GM12801 (cell line): ENCODE data around the gene HIVEP2.

Experiments used
- CTCF ChIP-seq: IDR thresholded peaks from one replicate; pipeline ENCODE4 v1.5.1; 2011; ENCODE audit warnings: control low read depth; ENCODE audit not compliant: insufficient read length; ENCODE audit errors: extremely low read depth

HIVEP2 gene

GRCh38 chr6:142950291-142950690 is 5.3 kb upstream of the HIVEP2 start:
- TF ChIP-seq CTCF, result no peak

DNA sequence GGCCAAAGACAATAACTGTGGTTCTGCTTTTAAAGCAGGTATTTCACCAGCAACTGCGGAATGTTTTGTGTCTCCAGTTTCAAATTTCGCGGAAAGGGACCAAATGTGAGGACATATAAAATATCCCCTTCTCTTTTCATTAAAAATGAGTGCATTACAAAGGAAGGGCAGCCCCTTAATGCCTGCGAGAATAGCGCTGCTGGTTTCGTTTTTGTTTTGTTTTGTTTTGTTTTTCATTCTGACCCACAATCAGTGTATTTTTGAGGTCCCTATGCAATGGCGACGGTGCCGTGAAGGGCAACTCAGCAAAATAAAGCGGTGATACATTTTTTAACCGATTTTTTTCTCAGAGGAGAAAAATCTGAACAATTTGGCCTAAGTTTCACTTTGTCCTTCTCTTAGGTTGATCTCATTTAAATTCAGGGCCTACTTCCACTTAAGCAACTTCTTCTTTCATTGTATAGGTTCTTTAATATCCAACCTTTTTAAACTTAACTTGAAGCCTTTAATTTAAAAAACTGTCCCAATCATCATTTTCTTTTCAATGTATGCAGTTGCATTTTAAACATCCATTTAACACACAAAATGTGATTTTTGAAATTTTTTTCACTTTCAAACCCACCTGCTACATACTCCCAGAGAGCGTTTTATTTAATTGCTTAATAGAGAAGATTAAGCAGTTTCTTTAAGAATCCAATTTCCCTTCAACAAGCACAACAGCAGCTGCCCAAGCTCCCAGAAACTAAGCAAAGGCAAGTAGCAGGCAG is 2.9 kb upstream of the HIVEP2 start:
- no peak for TF ChIP-seq CTCF

DNA sequence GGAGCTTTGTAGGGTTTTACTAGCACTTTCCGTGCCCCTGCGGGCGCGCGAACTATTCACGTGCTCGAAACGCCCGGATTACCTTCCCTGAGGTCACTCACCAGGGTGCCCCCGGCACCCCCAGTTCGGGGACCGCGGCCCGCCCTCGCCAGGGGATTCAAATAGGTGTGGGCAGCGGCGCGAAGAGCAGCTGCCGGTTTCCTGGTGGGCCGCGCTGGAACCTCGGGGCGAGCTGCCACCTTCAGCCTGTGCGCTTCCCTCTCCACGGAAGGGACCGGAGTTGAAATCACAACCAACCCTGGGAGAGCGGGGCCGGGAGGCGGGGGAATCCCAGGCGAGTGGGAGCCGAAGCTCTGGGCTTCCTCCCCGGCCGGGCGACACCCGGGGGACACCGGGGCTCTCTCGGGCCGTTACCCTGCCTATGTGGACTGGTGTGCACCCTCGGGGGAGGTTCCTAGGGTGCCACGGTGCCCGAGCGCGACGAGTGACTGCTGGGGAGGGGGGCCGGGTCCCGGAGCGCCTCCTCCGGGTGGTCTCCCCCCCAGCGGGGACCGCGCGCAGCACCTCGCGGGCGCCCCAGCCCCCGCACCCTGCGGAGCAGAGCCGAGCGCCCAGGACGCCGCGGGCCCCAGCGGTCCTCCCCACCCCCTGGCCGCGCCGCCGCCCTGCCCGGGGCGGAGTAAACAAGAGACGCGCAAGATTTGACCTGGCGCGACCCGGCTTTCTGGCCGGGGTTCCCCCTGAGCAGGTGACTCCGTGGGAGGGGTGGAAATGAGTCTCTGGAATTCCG is 2.1 kb upstream of the HIVEP2 start:
- no peak for TF ChIP-seq CTCF

DNA sequence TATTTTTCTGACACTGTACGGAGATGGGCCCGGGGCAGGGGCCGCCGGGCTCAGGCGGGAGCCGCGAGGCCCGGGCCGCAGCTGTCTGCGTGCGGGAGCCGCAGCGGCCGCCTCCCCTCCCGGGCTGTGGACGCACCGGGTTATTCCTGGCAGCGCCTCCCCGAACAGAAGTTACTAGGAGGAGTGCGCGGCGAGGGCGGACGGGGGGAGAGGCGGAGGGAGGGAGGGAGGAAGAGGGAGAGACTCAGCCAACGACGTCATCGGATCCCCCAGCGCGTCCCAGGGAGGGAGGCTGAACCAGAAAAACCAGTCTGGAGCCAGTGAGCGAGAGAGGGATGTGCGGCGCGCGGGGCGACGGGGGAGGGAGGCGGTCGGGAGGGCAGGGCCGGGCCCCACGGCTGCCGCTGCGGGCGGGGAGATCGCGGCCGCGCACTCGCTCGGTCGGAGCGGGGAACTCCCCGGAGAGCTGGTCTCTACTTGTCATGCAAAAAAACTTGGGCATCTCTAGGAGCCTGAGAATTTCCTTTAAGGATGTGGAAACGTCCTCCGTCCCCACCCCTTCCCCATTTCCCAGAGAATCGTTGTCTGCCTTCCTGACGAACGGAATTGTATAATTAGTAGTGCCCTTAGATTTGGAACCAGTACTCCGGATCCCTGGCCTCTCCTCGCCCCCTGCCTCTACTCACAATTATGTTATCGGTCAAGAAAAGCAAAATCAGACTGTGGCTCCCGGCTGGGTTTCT is 1.4 kb upstream of the HIVEP2 start:
- no peak for TF ChIP-seq CTCF

GRCh38 chr6:142945446-142946180 is 637 bp upstream of the HIVEP2 start:
- no peak for TF ChIP-seq CTCF

DNA sequence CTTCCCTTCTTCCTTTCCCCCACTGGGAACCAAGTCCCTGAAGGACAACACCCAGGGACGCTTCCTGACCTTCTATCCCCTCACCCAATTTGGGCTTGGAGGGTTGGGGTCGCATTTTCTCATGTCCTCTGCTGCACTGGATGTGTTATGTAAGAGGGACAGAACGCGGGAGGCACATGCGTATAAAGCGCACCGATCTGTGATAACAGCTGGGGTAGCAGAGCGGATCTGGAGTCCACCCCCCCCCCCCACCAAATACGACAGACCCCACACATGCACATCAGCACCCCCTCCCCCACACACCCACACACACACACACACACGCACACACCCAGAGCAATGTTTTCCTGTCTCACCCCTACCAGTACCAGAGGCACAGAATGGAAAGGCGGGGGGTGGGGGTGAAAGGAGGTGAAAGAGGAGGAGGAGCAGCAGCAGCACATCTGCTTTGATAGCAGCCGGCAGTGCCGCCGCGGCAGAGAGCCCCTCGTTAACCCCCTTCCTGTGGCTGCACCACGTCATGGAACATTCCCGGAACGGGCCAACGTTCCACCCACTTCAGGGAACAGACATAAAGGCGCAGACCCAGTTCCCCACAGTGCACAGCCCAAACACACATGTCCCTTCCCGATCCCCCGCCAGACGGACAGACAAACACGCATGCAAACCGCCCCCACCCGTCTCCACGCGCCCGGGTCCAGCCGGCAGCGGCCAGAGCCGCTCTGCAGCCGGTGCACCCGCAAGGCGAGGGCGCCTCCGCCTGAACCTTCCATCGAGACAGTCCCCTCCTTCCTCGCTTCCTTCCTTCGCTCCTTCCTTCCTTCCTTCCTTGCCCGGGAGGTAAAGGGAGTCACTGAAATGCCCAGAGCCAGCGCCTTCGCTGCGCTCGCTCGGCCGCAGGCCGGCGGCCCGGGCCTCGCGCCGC is 590 bp downstream of the HIVEP2 start:
- no peak for TF ChIP-seq CTCF
